ENCODE data around the gene MYL2.

The MYL2 gene

GRCh38 chr12:110941391-110941790, 21.0 kb upstream of the MYL2 start:
- no peak for DNase-seq (ENCODE audit: insufficient read length, low spot score)

GRCh38 chr12:110940933-110941332, 20.6 kb upstream of the MYL2 start:
- TF ChIP-seq TAF1 (IDR thresholded peaks at IDR 0.05; ENCODE audit: low read depth, low read length) (no peak), POU2F2 (IDR thresholded peaks at IDR 0.05; ENCODE audit: low read depth, low read length) (no peak), SPI1 (IDR thresholded peaks at IDR 0.05; ENCODE audit: low read depth, low read length) (no peak), POLR2AphosphoS5 (IDR thresholded peaks at IDR 0.05; ENCODE audit: low read depth, low read length) (no peak), PAX5 (IDR thresholded peaks at IDR 0.05; ENCODE audit: insufficient read depth, low read length, severe bottlenecking) (no peak), POLR2A (IDR thresholded peaks at IDR 0.05; ENCODE audit: low read depth, low read length) (no peak)
- DNase-seq (ENCODE audit: insufficient read length, low spot score) (no peak), FAIRE-seq (no peak)

More at GRCh38 chr12:110941391-110941790, 21.0 kb upstream of the MYL2 start:
- TF ChIP-seq TAF1 (IDR thresholded peaks at IDR 0.05; ENCODE audit: low read depth, low read length) (no peak), PAX5 (IDR thresholded peaks at IDR 0.05; ENCODE audit: insufficient read depth, low read length, severe bottlenecking) (no peak), POU2F2 (IDR thresholded peaks at IDR 0.05; ENCODE audit: low read depth, low read length) (no peak), POLR2A (IDR thresholded peaks at IDR 0.05; ENCODE audit: low read depth, low read length) (no peak), POLR2AphosphoS5 (IDR thresholded peaks at IDR 0.05; ENCODE audit: low read depth, low read length) (no peak), SPI1 (IDR thresholded peaks at IDR 0.05; ENCODE audit: low read depth, low read length) (no peak)
- no peak for FAIRE-seq

DNA sequence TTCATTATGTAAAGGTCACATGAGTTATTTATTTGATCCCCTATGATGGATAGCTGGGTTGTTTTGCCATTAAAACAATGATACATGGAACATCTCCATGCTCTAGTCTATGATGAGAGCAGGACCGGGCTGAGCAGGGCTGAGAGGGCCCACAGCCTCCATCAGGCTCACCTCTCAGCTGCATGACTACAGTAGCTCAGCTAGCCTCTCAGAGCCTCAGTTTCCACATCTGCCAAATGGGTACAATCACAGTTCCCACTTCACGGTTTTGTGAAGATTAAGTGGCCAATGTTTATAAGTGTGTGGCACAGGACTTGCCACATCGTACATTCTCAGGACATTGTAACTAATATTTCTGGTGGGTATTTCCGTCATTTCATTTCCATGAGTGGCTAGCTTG, 19.9 kb upstream of the MYL2 start:
- FAIRE-seq (no peak), DNase-seq (ENCODE audit: insufficient read length, low spot score) (no peak)
- no peak for TF ChIP-seq POLR2A (IDR thresholded peaks at IDR 0.05; ENCODE audit: low read depth, low read length)
- TF ChIP-seq PAX5 (IDR thresholded peaks at IDR 0.05; ENCODE audit: insufficient read depth, low read length, severe bottlenecking): no peak
- no peak for TF ChIP-seq SPI1 (IDR thresholded peaks at IDR 0.05; ENCODE audit: low read depth, low read length)
- TF ChIP-seq POLR2AphosphoS5 (IDR thresholded peaks at IDR 0.05; ENCODE audit: low read depth, low read length): no peak
- TF ChIP-seq POU2F2 (IDR thresholded peaks at IDR 0.05; ENCODE audit: low read depth, low read length): no peak

GRCh38 chr12:110937104-110937641, 16.8 kb upstream of the MYL2 start:
- TF ChIP-seq POLR2AphosphoS5 (IDR thresholded peaks at IDR 0.05; ENCODE audit: low read depth, low read length) (no peak), TAF1 (IDR thresholded peaks at IDR 0.05; ENCODE audit: low read depth, low read length) (no peak), SPI1 (IDR thresholded peaks at IDR 0.05; ENCODE audit: low read depth, low read length) (no peak), PAX5 (IDR thresholded peaks at IDR 0.05; ENCODE audit: insufficient read depth, low read length, severe bottlenecking) (no peak), POU2F2 (IDR thresholded peaks at IDR 0.05; ENCODE audit: low read depth, low read length) (no peak), POLR2A (IDR thresholded peaks at IDR 0.05; ENCODE audit: low read depth, low read length) (no peak)
- FAIRE-seq (peak; percentile 96), DNase-seq (ENCODE audit: insufficient read length, low spot score) (peak; percentile 59)

- DNase-seq (ENCODE audit: insufficient read length, low spot score) (no peak), FAIRE-seq (peak; percentile 52)
- no peak for TF ChIP-seq POU2F2 (IDR thresholded peaks at IDR 0.05; ENCODE audit: low read depth, low read length)
- TF ChIP-seq POLR2AphosphoS5 (IDR thresholded peaks at IDR 0.05; ENCODE audit: low read depth, low read length): no peak
- no peak for TF ChIP-seq POLR2A (IDR thresholded peaks at IDR 0.05; ENCODE audit: low read depth, low read length)
- no peak for TF ChIP-seq PAX5 (IDR thresholded peaks at IDR 0.05; ENCODE audit: insufficient read depth, low read length, severe bottlenecking)
- TF ChIP-seq SPI1 (IDR thresholded peaks at IDR 0.05; ENCODE audit: low read depth, low read length): no peak
Measured at GRCh38 chr12:110936367-110937103, 16.2 kb upstream of the MYL2 start.

GRCh38 chr12:110935588-110935987, 15.2 kb upstream of the MYL2 start:
- TF ChIP-seq SPI1 (IDR thresholded peaks at IDR 0.05; ENCODE audit: low read depth, low read length): no peak
- no peak for TF ChIP-seq POU2F2 (IDR thresholded peaks at IDR 0.05; ENCODE audit: low read depth, low read length)
- TF ChIP-seq POLR2AphosphoS5 (IDR thresholded peaks at IDR 0.05; ENCODE audit: low read depth, low read length): no peak
- no peak for TF ChIP-seq TAF1 (IDR thresholded peaks at IDR 0.05; ENCODE audit: low read depth, low read length)
- no peak for TF ChIP-seq POLR2A (IDR thresholded peaks at IDR 0.05; ENCODE audit: low read depth, low read length)
- TF ChIP-seq PAX5 (IDR thresholded peaks at IDR 0.05; ENCODE audit: insufficient read depth, low read length, severe bottlenecking): no peak
- DNase-seq (ENCODE audit: insufficient read length, low spot score): no peak
- FAIRE-seq: no peak

DNA sequence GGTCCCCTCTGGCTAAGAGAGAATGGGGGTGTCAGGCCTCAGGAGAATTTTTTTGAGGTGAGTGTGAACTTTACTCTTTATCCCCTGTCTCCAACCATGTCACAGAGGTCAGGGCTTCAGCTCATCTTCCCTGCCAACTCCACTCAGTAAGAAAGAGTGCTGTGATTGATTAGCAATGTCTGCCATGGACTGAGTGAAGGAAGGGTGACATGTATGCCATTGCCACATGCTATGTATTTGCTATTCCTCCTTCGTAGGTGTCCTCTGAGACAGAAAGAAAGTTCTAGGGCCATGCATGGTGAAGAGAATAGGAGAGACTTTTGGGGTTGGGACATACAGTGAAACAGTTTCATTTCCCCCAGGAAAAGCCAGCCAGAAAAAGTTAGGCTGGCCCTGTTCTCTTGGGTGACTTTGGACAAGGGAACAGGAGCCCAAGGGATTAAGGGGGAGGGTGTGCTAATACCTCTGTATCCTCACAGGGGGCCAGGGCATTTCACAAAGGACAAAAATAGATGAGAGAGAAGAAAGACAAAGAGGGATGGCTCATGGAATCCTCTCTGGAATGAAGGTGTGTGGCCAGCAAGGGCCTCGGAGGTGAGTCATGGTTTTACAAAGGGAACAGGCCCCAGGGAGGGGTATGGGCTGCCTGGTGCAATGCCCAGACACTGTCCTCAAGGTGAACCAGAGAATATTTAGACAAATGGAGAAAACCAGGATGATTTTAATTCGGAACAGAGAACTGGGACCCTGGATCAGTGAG, 13.9 kb upstream of the MYL2 start:
- TF ChIP-seq PAX5 (IDR thresholded peaks at IDR 0.05; ENCODE audit: insufficient read depth, low read length, severe bottlenecking) (no peak), POLR2A (IDR thresholded peaks at IDR 0.05; ENCODE audit: low read depth, low read length) (no peak), TAF1 (IDR thresholded peaks at IDR 0.05; ENCODE audit: low read depth, low read length) (no peak), POLR2AphosphoS5 (IDR thresholded peaks at IDR 0.05; ENCODE audit: low read depth, low read length) (no peak), POU2F2 (IDR thresholded peaks at IDR 0.05; ENCODE audit: low read depth, low read length) (no peak), SPI1 (IDR thresholded peaks at IDR 0.05; ENCODE audit: low read depth, low read length) (no peak)
- DNase-seq (ENCODE audit: insufficient read length, low spot score) (no peak), FAIRE-seq (no peak)

DNA sequence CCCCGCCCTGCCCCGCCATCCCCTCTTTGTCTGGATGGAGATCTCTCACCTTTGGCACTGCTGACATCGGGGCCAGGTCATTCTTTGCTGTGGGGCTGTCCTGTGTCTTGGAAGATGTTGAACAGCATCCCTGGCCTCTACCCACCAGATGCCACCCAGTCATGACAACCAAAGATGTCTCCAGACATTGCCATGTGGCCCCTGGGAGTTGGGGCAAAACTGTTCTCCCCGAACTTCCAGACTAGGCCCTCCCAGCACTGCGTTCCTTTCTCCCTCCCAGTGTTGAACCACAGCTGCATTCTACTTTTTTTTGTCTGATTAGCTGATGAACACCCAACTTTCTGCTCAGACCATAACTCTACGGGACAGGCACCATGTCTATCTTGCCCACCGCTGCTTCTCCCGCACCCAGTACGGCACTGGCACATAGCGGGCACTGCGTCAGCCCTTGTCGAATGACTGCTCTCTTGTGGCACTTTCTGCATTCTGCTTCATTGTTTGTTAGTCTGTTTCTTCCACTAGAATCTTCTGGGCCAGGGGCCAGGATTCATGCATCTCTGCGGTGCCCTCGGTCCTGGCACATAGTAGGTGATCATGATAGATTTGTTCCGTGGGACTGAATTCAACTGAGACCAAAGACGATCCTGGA, 13.1 kb upstream of the MYL2 start:
- FAIRE-seq (no peak), DNase-seq (ENCODE audit: insufficient read length, low spot score) (no peak)
- TF ChIP-seq POLR2AphosphoS5 (IDR thresholded peaks at IDR 0.05; ENCODE audit: low read depth, low read length) (no peak), TAF1 (IDR thresholded peaks at IDR 0.05; ENCODE audit: low read depth, low read length) (no peak), SPI1 (IDR thresholded peaks at IDR 0.05; ENCODE audit: low read depth, low read length) (no peak), PAX5 (IDR thresholded peaks at IDR 0.05; ENCODE audit: insufficient read depth, low read length, severe bottlenecking) (no peak), POLR2A (IDR thresholded peaks at IDR 0.05; ENCODE audit: low read depth, low read length) (no peak), POU2F2 (IDR thresholded peaks at IDR 0.05; ENCODE audit: low read depth, low read length) (no peak)

GRCh38 chr12:110932046-110932445, 11.7 kb upstream of the MYL2 start:
- DNase-seq (ENCODE audit: insufficient read length, low spot score) (no peak), FAIRE-seq (no peak)

More at GRCh38 chr12:110932046-110932445, 11.7 kb upstream of the MYL2 start:
- TF ChIP-seq PAX5 (IDR thresholded peaks at IDR 0.05; ENCODE audit: insufficient read depth, low read length, severe bottlenecking) (no peak), SPI1 (IDR thresholded peaks at IDR 0.05; ENCODE audit: low read depth, low read length) (no peak), TAF1 (IDR thresholded peaks at IDR 0.05; ENCODE audit: low read depth, low read length) (no peak), POLR2A (IDR thresholded peaks at IDR 0.05; ENCODE audit: low read depth, low read length) (no peak), POU2F2 (IDR thresholded peaks at IDR 0.05; ENCODE audit: low read depth, low read length) (no peak), POLR2AphosphoS5 (IDR thresholded peaks at IDR 0.05; ENCODE audit: low read depth, low read length) (no peak)

Data from GM12891 (cell line).